GM23338 (cell line): ENCODE results near the gene MRGPRF. TPM values are rescaled to one million over a fixed set of nuclear protein-coding genes. Genes with fewer than 3 reads are reported as not detected.

Source experiments
- ATAC-seq: fragments of 200-7000 bp; cut with Tn5 transposase; 3 replicates; pipeline ENCODE4 v1.9.1; 2020
- DNase-seq: peaks from one replicate; pipeline ENCODE4 v3.0.0-alpha.2; 2015; ENCODE audit warnings: low spot score
- H2AFZ ChIP-seq: fragments of 200-600 bp; sonication (generic); 2 replicates; pipeline ENCODE4 v1.8.0; 2016; ENCODE audit warnings: antibody characterized with exemption, mild to moderate bottlenecking, moderate library complexity
- H3F3A ChIP-seq: fragments of 200-600 bp; sonication (generic); replicated peaks from 2 replicates; pipeline ENCODE4 v1.8.0; 2017; ENCODE audit warnings: antibody characterized with exemption, mixed run types, low read depth
- H3K27ac ChIP-seq: fragments of 200-600 bp; sonication (generic); 2 replicates; pipeline ENCODE4 v1.6.1; 2016; ENCODE audit warnings: low read depth
- H3K27me3 ChIP-seq: fragments of 200-600 bp; sonication (generic); 2 replicates; pipeline ENCODE4 v1.8.0; 2016; ENCODE audit warnings: mild to moderate bottlenecking, mixed run types, moderate library complexity; ENCODE audit not compliant: insufficient read depth
- H3K36me3 ChIP-seq: fragments of 200-600 bp; sonication (generic); 2 replicates; pipeline ENCODE4 v1.8.0; 2016; ENCODE audit warnings: mild to moderate bottlenecking; ENCODE audit not compliant: insufficient read depth
- H3K4me1 ChIP-seq: fragments of 200-600 bp; sonication (generic); 2 replicates; pipeline ENCODE4 v1.8.0; 2016; ENCODE audit warnings: mild to moderate bottlenecking, moderate library complexity; ENCODE audit not compliant: insufficient read depth
- H3K4me2 ChIP-seq: fragments of 200-600 bp; sonication (generic); 2 replicates; pipeline ENCODE4 v1.7.1; 2017; ENCODE audit warnings: mixed run types
- H3K4me3 ChIP-seq: fragments of 200-600 bp; sonication (generic); 2 replicates; pipeline ENCODE4 v1.6.1; 2016; ENCODE audit warnings: mixed run types
- H3K79me2 ChIP-seq: fragments of 200-600 bp; sonication (generic); replicated peaks from 2 replicates; pipeline ENCODE4 v1.8.0; 2017; ENCODE audit warnings: mild to moderate bottlenecking; ENCODE audit not compliant: insufficient read depth
- H3K9me2 ChIP-seq: fragments of 200-600 bp; sonication (generic); 2 replicates; pipeline ENCODE4 v1.8.0; 2017; ENCODE audit not compliant: insufficient read depth
- H4K20me1 ChIP-seq: fragments of 200-600 bp; sonication (generic); replicated peaks from 2 replicates; pipeline ENCODE4 v1.8.0; 2017; ENCODE audit warnings: mild to moderate bottlenecking; ENCODE audit not compliant: insufficient read depth
- H3K27ac Mint-ChIP-seq: 2 replicates; pipeline ENCODE4 v1.8.0; 2020; ENCODE audit warnings: inconsistent platforms, mild to moderate bottlenecking, moderate library complexity, mixed read lengths
- H3K27me3 Mint-ChIP-seq: 3 replicates; pipeline ENCODE4 v1.8.0; 2022; ENCODE audit warnings: low read depth, mild to moderate bottlenecking, moderate library complexity, mixed read lengths, inconsistent platforms; ENCODE audit not compliant: insufficient read depth, poor library complexity
- H3K36me3 Mint-ChIP-seq: 3 replicates; pipeline ENCODE4 v1.8.0; 2021; ENCODE audit warnings: low read depth, mild to moderate bottlenecking, inconsistent platforms, moderate library complexity, mixed read lengths
- H3K4me1 Mint-ChIP-seq: 3 replicates; pipeline ENCODE4 v1.8.0; 2020; ENCODE audit warnings: mild to moderate bottlenecking, inconsistent platforms, mixed read lengths
- H3K4me3 Mint-ChIP-seq: 3 replicates; pipeline ENCODE4 v1.8.0; 2021; ENCODE audit warnings: moderate library complexity, mild to moderate bottlenecking, inconsistent platforms, mixed read lengths
- H3K9me3 Mint-ChIP-seq: 3 replicates; pipeline ENCODE4 v1.8.0; 2020; ENCODE audit warnings: moderate library complexity, mild to moderate bottlenecking, inconsistent platforms, mixed read lengths
- CREB1 ChIP-seq: fragments of 250-450 bp; sonication (Bioruptor Pico); IDR thresholded peaks from 2 replicates; pipeline ENCODE4 v1.5.0; 2020; ENCODE audit warnings: low read depth, mild to moderate bottlenecking, moderate library complexity
- EZH2 ChIP-seq: fragments of 200-600 bp; sonication (generic); IDR thresholded peaks from one replicate; pipeline ENCODE4 v1.8.0; 2017; ENCODE audit warnings: antibody characterized with exemption, mild to moderate bottlenecking, low read depth; ENCODE audit not compliant: unreplicated experiment
- EZH2phosphoT487 ChIP-seq: fragments of 200-600 bp; sonication (generic); IDR thresholded peaks from one replicate; pipeline ENCODE4 v1.8.1; 2018; ENCODE audit warnings: antibody characterized with exemption; ENCODE audit not compliant: unreplicated experiment
- JUNB ChIP-seq: IDR thresholded peaks from one replicate; pipeline ENCODE4 v1.6.1; 2016; ENCODE audit warnings: antibody characterized with exemption; ENCODE audit not compliant: unreplicated experiment
- NANOG ChIP-seq: IDR thresholded peaks from 2 replicates; pipeline ENCODE4 v1.6.1; 2016; ENCODE audit warnings: antibody characterized with exemption, borderline replicate concordance
- POLR2AphosphoS5 ChIP-seq: IDR thresholded peaks from 2 replicates; pipeline ENCODE4 v1.6.1; 2016; ENCODE audit warnings: antibody characterized with exemption, low read depth
- STAT1 ChIP-seq: IDR thresholded peaks from one replicate; pipeline ENCODE4 v1.6.1; 2016; ENCODE audit warnings: antibody characterized with exemption; ENCODE audit not compliant: unreplicated experiment
- ZNF114 ChIP-seq: fragments of 250-450 bp; sonication (Bioruptor Pico); IDR thresholded peaks from 2 replicates; pipeline ENCODE4 v1.5.0; 2020; ENCODE audit warnings: mild to moderate bottlenecking, moderate library complexity
- ZNF331 ChIP-seq: fragments of 250-450 bp; sonication (Bioruptor Pico); IDR thresholded peaks from 2 replicates; pipeline ENCODE4 v1.5.0; 2020; ENCODE audit warnings: low read depth, mild to moderate bottlenecking, moderate library complexity
- ZNF462 ChIP-seq: fragments of 250-450 bp; sonication (Bioruptor Pico); IDR thresholded peaks from 2 replicates; pipeline ENCODE4 v1.5.0; 2020; ENCODE audit warnings: mild to moderate bottlenecking, moderate library complexity
- polyA plus RNA-seq: library from polyadenylated mRNA; unstranded; fragments of >200 nt; fragmentation: Nextera tagmentation; extraction: Ambion mirVana; gene quantifications from 2 replicates; pipeline ENCODE4 v1.2.1, GENCODE V29; 2016
- total RNA-seq: library from RNA; depleted of rRNA; stranded (reverse); fragments of >200 nt; shearing (Covaris generic); gene quantifications from 2 replicates; pipeline ENCODE4 v1.2.3, GENCODE V29; 2014
- TF ChIP-seq, protein P1 (sequence below), 2 experiments: fragments of 200-600 bp in 1 of 2; sonication (generic) in 1 of 2; conservative IDR thresholded peaks; 2 replicates each; pipeline versions ENCODE4 v1.5.1 to v1.6.1; 2016 to 2017; ENCODE audit warnings: antibody characterized with exemption in 2 of 2, low read depth in 2 of 2, mild to moderate bottlenecking in 2 of 2, moderate library complexity in 1 of 2
- TF ChIP-seq, protein P2 (sequence below): IDR thresholded peaks from one replicate; pipeline ENCODE4 v1.6.1; 2018; ENCODE audit warnings: antibody characterized with exemption; ENCODE audit not compliant: unreplicated experiment
- TF ChIP-seq, protein P3 (sequence below): IDR thresholded peaks from 2 replicates; pipeline ENCODE4 v1.6.1; 2016; ENCODE audit warnings: antibody characterized with exemption

Gene MRGPRF
- total and polyA plus RNA-seq, 2 experiments from 2014 or later: 3.3 to 9.0 TPM

DNA sequence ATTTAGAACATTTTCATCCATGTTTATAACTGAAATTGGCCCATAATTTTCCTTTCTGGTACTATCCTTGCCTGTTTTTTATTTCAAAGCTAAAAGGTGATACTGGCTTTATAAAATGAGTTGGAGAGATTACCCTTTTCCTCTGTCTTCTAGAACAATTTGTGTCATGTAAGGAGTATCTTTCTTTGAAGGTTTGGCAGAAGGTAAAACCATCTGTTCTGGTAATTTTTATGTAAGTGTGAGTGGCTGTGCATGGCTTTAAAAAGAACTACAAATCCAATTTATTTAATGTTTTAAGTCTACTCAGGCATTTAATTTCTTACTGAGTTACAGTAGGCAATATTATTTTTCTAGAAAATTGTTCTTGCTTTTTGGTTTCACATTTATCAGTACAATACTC lies 24.6 kb downstream of the MRGPRF start:
- Histone ChIP-seq H4K20me1 (no peaks in the 10 kb centered on the region), H2AFZ (no peak overlapping the region), H3K4me3 (no peak overlapping the region), H3K27me3 (no peaks in the 10 kb centered on the region), H3K79me2 (no peaks in the 10 kb centered on the region), H3K4me1 (no peaks in the 10 kb centered on the region), H3K4me2 (no peak overlapping the region), H3K27ac (no peak overlapping the region), H3K36me3 (no peaks in the 10 kb centered on the region), H3F3A (no peaks in the 10 kb centered on the region), H3K9me2 (no peaks in the 10 kb centered on the region)
- H3K27ac Mint-ChIP-seq: no peak overlapping the region
- H3K36me3 Mint-ChIP-seq: no peaks in the 10 kb centered on the region
- H3K9me3 Mint-ChIP-seq: peaks cover 12% of the 10 kb centered on the region; the same call in 2 of the 3 replicates
- TF ChIP-seq JUNB (no peak), ZNF462 (CRISPR knock-in tag) (no peak), EZH2phosphoT487 (no peak), NANOG (no peak), CREB1 (CRISPR knock-in tag) (no peak), EZH2 (no peak), ZNF114 (CRISPR knock-in tag) (no peak), STAT1 (no peak), ZNF331 (no peak), POLR2AphosphoS5 (no peak)
- TF ChIP-seq, protein P1, sequence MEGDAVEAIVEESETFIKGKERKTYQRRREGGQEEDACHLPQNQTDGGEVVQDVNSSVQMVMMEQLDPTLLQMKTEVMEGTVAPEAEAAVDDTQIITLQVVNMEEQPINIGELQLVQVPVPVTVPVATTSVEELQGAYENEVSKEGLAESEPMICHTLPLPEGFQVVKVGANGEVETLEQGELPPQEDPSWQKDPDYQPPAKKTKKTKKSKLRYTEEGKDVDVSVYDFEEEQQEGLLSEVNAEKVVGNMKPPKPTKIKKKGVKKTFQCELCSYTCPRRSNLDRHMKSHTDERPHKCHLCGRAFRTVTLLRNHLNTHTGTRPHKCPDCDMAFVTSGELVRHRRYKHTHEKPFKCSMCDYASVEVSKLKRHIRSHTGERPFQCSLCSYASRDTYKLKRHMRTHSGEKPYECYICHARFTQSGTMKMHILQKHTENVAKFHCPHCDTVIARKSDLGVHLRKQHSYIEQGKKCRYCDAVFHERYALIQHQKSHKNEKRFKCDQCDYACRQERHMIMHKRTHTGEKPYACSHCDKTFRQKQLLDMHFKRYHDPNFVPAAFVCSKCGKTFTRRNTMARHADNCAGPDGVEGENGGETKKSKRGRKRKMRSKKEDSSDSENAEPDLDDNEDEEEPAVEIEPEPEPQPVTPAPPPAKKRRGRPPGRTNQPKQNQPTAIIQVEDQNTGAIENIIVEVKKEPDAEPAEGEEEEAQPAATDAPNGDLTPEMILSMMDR (conservative IDR thresholded peaks at IDR 0.05; ENCODE audit: low read depth in 2 of 2): no peak
- TF ChIP-seq, protein P2, sequence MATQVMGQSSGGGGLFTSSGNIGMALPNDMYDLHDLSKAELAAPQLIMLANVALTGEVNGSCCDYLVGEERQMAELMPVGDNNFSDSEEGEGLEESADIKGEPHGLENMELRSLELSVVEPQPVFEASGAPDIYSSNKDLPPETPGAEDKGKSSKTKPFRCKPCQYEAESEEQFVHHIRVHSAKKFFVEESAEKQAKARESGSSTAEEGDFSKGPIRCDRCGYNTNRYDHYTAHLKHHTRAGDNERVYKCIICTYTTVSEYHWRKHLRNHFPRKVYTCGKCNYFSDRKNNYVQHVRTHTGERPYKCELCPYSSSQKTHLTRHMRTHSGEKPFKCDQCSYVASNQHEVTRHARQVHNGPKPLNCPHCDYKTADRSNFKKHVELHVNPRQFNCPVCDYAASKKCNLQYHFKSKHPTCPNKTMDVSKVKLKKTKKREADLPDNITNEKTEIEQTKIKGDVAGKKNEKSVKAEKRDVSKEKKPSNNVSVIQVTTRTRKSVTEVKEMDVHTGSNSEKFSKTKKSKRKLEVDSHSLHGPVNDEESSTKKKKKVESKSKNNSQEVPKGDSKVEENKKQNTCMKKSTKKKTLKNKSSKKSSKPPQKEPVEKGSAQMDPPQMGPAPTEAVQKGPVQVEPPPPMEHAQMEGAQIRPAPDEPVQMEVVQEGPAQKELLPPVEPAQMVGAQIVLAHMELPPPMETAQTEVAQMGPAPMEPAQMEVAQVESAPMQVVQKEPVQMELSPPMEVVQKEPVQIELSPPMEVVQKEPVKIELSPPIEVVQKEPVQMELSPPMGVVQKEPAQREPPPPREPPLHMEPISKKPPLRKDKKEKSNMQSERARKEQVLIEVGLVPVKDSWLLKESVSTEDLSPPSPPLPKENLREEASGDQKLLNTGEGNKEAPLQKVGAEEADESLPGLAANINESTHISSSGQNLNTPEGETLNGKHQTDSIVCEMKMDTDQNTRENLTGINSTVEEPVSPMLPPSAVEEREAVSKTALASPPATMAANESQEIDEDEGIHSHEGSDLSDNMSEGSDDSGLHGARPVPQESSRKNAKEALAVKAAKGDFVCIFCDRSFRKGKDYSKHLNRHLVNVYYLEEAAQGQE: no peak
- TF ChIP-seq, protein P3, sequence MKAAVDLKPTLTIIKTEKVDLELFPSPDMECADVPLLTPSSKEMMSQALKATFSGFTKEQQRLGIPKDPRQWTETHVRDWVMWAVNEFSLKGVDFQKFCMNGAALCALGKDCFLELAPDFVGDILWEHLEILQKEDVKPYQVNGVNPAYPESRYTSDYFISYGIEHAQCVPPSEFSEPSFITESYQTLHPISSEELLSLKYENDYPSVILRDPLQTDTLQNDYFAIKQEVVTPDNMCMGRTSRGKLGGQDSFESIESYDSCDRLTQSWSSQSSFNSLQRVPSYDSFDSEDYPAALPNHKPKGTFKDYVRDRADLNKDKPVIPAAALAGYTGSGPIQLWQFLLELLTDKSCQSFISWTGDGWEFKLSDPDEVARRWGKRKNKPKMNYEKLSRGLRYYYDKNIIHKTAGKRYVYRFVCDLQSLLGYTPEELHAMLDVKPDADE: no peak
- ATAC-seq: no peak
- no peaks in the 10 kb centered on the region for H3K4me1 Mint-ChIP-seq
- no peak overlapping the region for H3K4me3 Mint-ChIP-seq
- DNase-seq: no peak
- H3K27me3 Mint-ChIP-seq: peaks cover 9% of the 10 kb centered on the region
